Uterus (tissue), 2 donors: Measurements from ENCODE around the gene CILP.

Source experiments
- CTCF ChIP-seq, 4 experiments: fragments of 200-600 bp in 2 of 4; fragments of 450-650 bp in 2 of 4; sonication (generic) in 2 of 4; IDR thresholded peaks; one replicate each; pipeline ENCODE4 v1.5.1; 2016 to 2019; ENCODE audit warnings: antibody characterized with exemption in 4 of 4, mild to moderate bottlenecking in 2 of 4, moderate library complexity in 1 of 4
- POLR2A ChIP-seq, 2 donors: fragments of 450-650 bp; IDR thresholded peaks; one replicate each; pipeline ENCODE4 v1.6.1; 2016; ENCODE audit warnings: antibody characterized with exemption in 2 of 2, mild to moderate bottlenecking in 1 of 2, moderate library complexity in 1 of 2

GRCh38 chr15:65207280-65207840, 3.9 kb downstream of the CILP start:
- TF ChIP-seq CTCF (IDR thresholded peaks at IDR 0.05) (no peak), POLR2A (IDR thresholded peaks at IDR 0.05) (no peak)
